GM12801 (cell line): ENCODE results near the gene CCDC57.

ENCODE experiments used
- TF ChIP-seq, protein P1 (sequence below): IDR thresholded peaks from one replicate; pipeline ENCODE4 v1.5.1; 2011; ENCODE audit warnings: control low read depth; ENCODE audit not compliant: insufficient read length; ENCODE audit errors: extremely low read depth

Gene CCDC57

DNA sequence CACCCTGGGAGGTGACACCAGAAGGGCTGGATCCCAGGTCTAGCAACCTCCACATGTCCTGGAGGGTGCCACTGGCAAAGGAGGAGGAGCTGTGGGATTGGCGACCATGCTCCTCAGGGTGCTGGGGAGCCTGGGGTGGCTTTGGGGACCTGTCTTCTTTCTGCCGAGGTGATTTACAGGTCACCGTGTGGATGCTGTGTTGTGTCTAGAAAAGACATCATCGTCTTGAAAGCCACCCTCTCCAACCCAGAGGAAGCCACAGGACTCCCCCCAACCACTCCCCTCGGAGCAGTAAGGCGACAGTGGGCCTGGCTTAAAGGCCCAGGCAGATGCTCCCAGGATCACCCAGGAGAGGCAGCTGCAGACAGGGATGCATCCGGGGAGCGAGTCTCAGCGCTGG is 84.9 kb downstream of the CCDC57 start:
- TF ChIP-seq, protein P1, sequence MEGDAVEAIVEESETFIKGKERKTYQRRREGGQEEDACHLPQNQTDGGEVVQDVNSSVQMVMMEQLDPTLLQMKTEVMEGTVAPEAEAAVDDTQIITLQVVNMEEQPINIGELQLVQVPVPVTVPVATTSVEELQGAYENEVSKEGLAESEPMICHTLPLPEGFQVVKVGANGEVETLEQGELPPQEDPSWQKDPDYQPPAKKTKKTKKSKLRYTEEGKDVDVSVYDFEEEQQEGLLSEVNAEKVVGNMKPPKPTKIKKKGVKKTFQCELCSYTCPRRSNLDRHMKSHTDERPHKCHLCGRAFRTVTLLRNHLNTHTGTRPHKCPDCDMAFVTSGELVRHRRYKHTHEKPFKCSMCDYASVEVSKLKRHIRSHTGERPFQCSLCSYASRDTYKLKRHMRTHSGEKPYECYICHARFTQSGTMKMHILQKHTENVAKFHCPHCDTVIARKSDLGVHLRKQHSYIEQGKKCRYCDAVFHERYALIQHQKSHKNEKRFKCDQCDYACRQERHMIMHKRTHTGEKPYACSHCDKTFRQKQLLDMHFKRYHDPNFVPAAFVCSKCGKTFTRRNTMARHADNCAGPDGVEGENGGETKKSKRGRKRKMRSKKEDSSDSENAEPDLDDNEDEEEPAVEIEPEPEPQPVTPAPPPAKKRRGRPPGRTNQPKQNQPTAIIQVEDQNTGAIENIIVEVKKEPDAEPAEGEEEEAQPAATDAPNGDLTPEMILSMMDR: no peak

DNA sequence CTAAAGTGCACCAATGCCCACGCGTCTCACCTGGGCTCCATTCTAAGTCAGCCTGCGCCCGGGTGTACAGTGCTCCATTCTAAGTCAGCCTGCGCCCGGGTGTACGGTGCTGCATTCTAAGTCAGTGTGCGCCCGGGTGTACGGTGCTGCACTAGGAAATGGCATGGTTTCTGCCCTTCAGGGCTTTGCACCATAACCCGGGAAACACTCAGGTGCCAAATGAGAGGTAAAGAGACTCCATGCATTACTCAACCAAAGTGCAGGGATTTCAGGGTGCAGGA is 85.4 kb downstream of the CCDC57 start:
- TF ChIP-seq, protein P1: no peak

DNA sequence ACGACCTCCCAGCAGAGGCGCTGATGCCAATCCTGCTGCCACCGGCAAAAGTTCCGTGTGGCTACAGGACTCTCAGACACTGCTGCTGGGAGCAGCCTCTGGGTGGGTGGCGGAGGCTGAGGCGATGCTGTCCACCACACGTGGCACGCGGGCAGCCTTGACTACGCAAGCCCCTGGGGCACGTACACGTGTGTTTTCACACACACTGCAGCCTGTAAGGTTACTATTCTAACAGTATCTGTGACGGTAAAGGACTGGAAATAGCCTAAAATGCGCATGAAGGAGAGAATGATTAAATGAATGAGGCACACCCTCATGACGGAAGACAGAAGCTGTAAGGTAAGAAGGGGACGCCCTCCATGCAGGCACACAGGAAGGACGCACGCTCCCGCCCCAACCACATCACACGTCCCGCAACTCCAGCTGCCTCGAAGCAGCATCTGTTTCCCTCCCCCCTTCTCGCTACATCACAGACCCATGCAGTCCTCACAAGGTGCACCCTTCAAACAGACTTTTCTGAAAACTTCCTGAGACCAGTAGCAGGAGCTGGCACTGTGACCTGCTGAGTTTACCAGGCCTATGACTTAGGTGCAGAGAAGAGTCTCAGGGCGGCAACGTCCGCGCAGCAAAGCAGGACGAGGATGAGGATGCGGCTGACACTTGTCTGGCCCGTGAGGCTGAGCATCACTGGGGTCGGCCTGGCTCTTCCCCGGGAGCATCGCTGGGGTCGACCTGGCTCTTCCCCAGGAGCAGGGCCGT is 85.9 kb downstream of the CCDC57 start:
- TF ChIP-seq, protein P1: no peak

DNA sequence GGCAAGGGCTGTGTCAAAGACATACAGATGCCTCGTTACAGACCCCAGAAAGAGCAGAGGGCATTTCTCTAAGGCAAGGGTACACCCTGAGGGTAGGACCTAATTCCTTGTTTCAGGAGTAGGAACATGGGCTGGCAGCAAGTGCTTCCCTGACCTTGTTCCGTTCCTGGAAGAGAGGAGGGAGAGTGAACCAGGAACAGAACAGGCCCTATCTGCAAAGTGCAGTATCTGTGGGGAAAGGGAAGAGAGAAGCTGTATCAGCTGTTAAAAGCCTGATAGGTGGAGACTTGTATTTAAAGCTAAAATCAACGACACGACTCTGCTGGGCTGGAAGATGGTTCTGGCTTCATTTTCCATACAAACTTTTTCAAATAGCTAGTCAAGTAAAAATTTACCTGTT is 88.5 kb downstream of the CCDC57 start:
- TF ChIP-seq, protein P1: no peak

DNA sequence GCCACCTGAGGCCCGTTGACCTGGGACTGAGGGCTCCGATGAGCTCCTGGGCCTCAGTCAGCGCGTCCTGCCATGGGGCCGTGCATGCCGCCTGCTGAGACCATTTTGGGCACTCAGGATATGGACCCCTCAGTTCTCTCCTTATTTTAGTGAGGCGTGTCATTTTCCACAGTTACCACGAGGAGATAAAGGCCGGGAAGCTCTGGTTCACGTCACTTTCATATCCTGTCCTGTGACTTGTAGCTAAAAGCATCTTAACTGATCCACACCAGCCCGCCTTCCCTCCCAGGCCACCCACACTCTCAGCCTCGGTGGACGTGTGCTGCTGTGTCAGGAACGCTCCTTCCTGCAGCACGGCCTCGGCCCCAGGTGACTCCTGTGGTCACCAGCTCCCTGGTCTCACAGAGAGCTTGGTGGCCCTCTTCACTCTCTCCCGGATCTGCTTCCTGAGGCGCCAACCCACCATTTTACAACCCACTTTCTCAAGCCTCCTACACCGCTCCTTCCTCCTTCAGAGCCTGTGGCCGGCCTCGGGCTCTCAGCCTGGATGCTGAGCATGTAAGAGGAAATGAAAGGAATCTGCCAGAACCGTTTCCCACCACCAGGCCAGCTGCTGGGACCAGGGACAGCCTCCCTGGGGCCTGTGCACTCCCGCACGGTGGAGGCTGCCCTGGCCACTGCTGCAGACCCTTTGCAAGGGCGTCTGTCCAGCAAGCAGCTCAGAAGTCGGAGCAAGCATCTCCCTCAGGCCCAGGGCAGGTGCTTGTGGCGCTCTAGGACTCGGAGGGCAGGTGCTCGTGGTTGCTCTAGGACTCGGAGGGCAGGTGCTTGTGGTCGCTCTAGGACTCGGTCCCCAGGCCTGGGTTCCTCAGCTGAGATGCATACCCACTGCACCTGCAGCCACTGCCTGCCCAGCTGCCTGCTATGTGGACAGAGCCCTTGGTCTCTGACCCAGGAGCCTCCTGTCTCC is 90.7 kb downstream of the CCDC57 start:
- TF ChIP-seq, protein P1: no peak

DNA sequence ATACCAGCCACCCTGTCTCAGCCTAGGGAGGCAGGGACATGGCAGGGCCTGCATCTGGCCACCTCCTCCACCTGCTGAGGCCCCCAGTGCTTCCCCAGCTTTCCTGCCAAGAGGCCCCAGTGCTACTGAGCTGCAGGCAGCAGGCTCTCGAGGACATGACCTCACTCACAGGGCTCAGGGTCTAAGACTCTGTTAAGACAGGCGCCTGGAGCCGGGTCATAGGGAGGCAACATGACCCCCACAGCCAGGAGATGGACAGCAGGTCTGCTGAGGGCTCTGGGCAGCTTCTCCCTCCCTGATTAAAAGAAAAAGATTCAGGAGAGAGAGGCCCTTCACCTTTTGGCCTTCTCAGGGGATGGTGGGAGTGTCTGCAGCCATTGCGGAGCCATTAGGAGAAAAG is 91.4 kb downstream of the CCDC57 start:
- TF ChIP-seq, protein P1: no peak

DNA sequence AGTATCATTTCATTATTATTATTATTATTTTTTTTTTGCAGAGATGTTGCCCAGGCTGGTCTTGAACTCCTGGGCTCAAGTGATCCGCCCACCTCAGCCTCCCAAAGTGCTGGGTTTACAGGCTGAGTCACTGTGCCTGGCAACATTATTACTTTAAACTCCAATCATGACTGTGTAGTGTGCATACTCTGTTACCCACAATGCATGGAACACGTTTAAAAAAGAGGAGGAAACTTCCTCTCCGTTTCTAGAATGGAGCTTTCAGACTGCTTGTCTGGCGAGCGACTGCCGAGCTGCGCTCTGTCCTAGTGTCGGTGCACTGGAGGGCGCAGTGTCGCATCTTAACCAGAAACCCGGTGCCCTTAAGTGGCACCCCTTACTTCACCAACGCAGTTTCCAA is 92.5 kb downstream of the CCDC57 start:
- TF ChIP-seq, protein P1: no peak
